H9 (cell line): ENCODE results near the gene SCUBE3. TPM values are rescaled to one million over a fixed set of nuclear protein-coding genes. Genes with fewer than 3 reads are reported as not detected.
A peak's percentile ranks its signal among the peaks of the same experiment; 100 is the strongest.

Experiments used
- DNase-seq: peaks from one replicate; pipeline ENCODE4 v3.0.0-alpha.2; 2017
- H2AFZ ChIP-seq: one replicate; pipeline ENCODE4 v1.6.1; 2013; ENCODE audit warnings: mild to moderate bottlenecking, low read length, control low read depth, moderate library complexity
- H2AK5ac ChIP-seq: 2 replicates; pipeline ENCODE4 v1.6.1; 2013; ENCODE audit warnings: low read length, control low read depth, mixed read lengths; ENCODE audit not compliant: insufficient read length
- H2BK120ac ChIP-seq: one replicate; pipeline ENCODE4 v1.6.1; 2013; ENCODE audit warnings: low read depth, mild to moderate bottlenecking, low read length, control low read depth, inconsistent platforms; ENCODE audit not compliant: poor library complexity, severe bottlenecking
- H2BK12ac ChIP-seq: 2 replicates; pipeline ENCODE4 v1.6.1; 2013; ENCODE audit warnings: low read length, control low read depth, mixed read lengths, low read depth; ENCODE audit not compliant: insufficient read length
- H2BK15ac ChIP-seq: 2 replicates; pipeline ENCODE4 v1.6.1; 2013; ENCODE audit warnings: low read depth, low read length, control low read depth
- H2BK20ac ChIP-seq: one replicate; pipeline ENCODE4 v1.6.1; 2013; ENCODE audit warnings: low read depth, mild to moderate bottlenecking, low read length, control low read depth, inconsistent platforms; ENCODE audit not compliant: poor library complexity, severe bottlenecking
- H2BK5ac ChIP-seq: 2 replicates; pipeline ENCODE4 v1.6.1; 2013; ENCODE audit warnings: low read length, control low read depth, mixed read lengths; ENCODE audit not compliant: insufficient read length
- H3K14ac ChIP-seq: 2 replicates; pipeline ENCODE4 v1.6.1; 2013; ENCODE audit warnings: low read length, control low read depth; ENCODE audit not compliant: insufficient read depth
- H3K18ac ChIP-seq: 2 replicates; pipeline ENCODE4 v1.6.1; 2013; ENCODE audit warnings: low read depth, mild to moderate bottlenecking, mixed read lengths, low read length, control low read depth; ENCODE audit not compliant: insufficient read length
- H3K23ac ChIP-seq: 2 replicates; pipeline ENCODE4 v1.6.1; 2013; ENCODE audit warnings: low read length, control low read depth, mixed read lengths, low read depth; ENCODE audit not compliant: insufficient read length
- H3K23me2 ChIP-seq: 2 replicates; pipeline ENCODE4 v1.6.1; 2013; ENCODE audit warnings: low read depth, mild to moderate bottlenecking, mixed read lengths, low read length, control low read depth; ENCODE audit not compliant: insufficient read length, poor library complexity, severe bottlenecking
- H3K27ac ChIP-seq: 2 replicates; pipeline ENCODE4 v1.5.1; 2013; ENCODE audit warnings: low read length, control low read depth, mixed read lengths, low read depth; ENCODE audit not compliant: insufficient read length
- H3K27me3 ChIP-seq: 2 replicates; pipeline ENCODE4 v1.6.1; 2013; ENCODE audit warnings: low read length, control low read depth, inconsistent platforms; ENCODE audit not compliant: insufficient read depth
- H3K4ac ChIP-seq: 2 replicates; pipeline ENCODE4 v1.6.1; 2013; ENCODE audit warnings: low read depth, mild to moderate bottlenecking, control low read depth, inconsistent platforms, low read length, moderate library complexity
- H3K4me1 ChIP-seq: 2 replicates; pipeline ENCODE4 v1.6.1; 2013; ENCODE audit warnings: low read length, control low read depth, inconsistent platforms; ENCODE audit not compliant: insufficient read depth
- H3K4me2 ChIP-seq: 2 replicates; pipeline ENCODE4 v1.6.1; 2013; ENCODE audit warnings: low read length, control low read depth, mixed read lengths; ENCODE audit not compliant: insufficient read length, insufficient read depth
- H3K56ac ChIP-seq: 2 replicates; pipeline ENCODE4 v1.6.1; 2013; ENCODE audit warnings: low read depth, mild to moderate bottlenecking, mixed read lengths, low read length, control low read depth; ENCODE audit not compliant: insufficient read length
- H3K79me1 ChIP-seq: 2 replicates; pipeline ENCODE4 v1.6.1; 2013; ENCODE audit warnings: low read depth, mild to moderate bottlenecking, moderate library complexity, low read length, control low read depth, inconsistent platforms; ENCODE audit not compliant: insufficient read depth, poor library complexity, severe bottlenecking
- H3K79me2 ChIP-seq: 2 replicates; pipeline ENCODE4 v1.6.1; 2013; ENCODE audit warnings: low read length, control low read depth, inconsistent platforms; ENCODE audit not compliant: insufficient read depth
- H3K9ac ChIP-seq: 2 replicates; pipeline ENCODE4 v1.6.1; 2013; ENCODE audit warnings: low read length, control low read depth, mixed read lengths; ENCODE audit not compliant: insufficient read length; ENCODE audit errors: extremely low read depth
- H3K9me3 ChIP-seq: one replicate; pipeline ENCODE4 v1.6.1; 2013; ENCODE audit warnings: low read depth, low read length, inconsistent platforms; ENCODE audit not compliant: control insufficient read depth
- H3T11ph ChIP-seq: one replicate; pipeline ENCODE4 v1.6.1; 2013; ENCODE audit warnings: mild to moderate bottlenecking, low read length, control low read depth, inconsistent platforms
- H4K20me1 ChIP-seq: one replicate; pipeline ENCODE4 v1.6.1; 2013; ENCODE audit not compliant: control insufficient read depth, insufficient read length, insufficient read depth
- H4K5ac ChIP-seq: 2 replicates; pipeline ENCODE4 v1.6.1; 2013; ENCODE audit warnings: low read depth, mild to moderate bottlenecking, mixed read lengths, low read length, control low read depth; ENCODE audit not compliant: insufficient read length
- H4K8ac ChIP-seq: replicated peaks from 2 replicates; pipeline ENCODE4 v1.6.1; 2013; ENCODE audit warnings: low read length, control low read depth, mixed read lengths, low read depth; ENCODE audit not compliant: insufficient read length
- H4K91ac ChIP-seq: 2 replicates; pipeline ENCODE4 v1.6.1; 2013; ENCODE audit warnings: low read depth, mild to moderate bottlenecking, moderate library complexity, mixed read lengths, low read length, control low read depth; ENCODE audit not compliant: insufficient read length
- H3K27ac Mint-ChIP-seq, 3 experiments: 2 replicates in 2 of 3; 3 replicates in 1 of 3; pipeline ENCODE4 v1.8.0; 2020 to 2021; ENCODE audit warnings: mixed read lengths in 3 of 3, mild to moderate bottlenecking in 1 of 3, moderate library complexity in 1 of 3
- H3K27me3 Mint-ChIP-seq: 2 replicates; pipeline ENCODE4 v1.8.0; 2021; ENCODE audit warnings: low read depth, mild to moderate bottlenecking, moderate library complexity, mixed read lengths
- H3K36me3 Mint-ChIP-seq, 3 experiments: 2 replicates in 2 of 3; 3 replicates in 1 of 3; pipeline ENCODE4 v1.8.0; 2020 to 2021; ENCODE audit warnings: low read depth in 3 of 3, mixed read lengths in 3 of 3; ENCODE audit not compliant: insufficient read depth in 1 of 3
- H3K4me1 Mint-ChIP-seq, 2 experiments: 2 replicates each; pipeline ENCODE4 v1.8.0; 2020; ENCODE audit warnings: mixed read lengths in 2 of 2
- H3K4me3 Mint-ChIP-seq, 2 experiments: 2 replicates in 1 of 2; 3 replicates in 1 of 2; pipeline ENCODE4 v1.8.0; 2020 to 2021; ENCODE audit warnings: mild to moderate bottlenecking in 2 of 2, mixed read lengths in 2 of 2, moderate library complexity in 1 of 2
- H3K9me3 Mint-ChIP-seq, 2 experiments: 2 replicates in 1 of 2; 3 replicates in 1 of 2; pipeline ENCODE4 v1.8.0; 2020; ENCODE audit warnings: mild to moderate bottlenecking in 2 of 2, mixed read lengths in 2 of 2, moderate library complexity in 1 of 2
- WGBS: extraction: QIAGEN DNeasy Blood & Tissue Kit; methylation state at CpG from one replicate; pipeline ENCODE4 v1.1.7; 2013; ENCODE audit warnings: missing lambda C conversion rate, low lambda C conversion rate, mixed read lengths; ENCODE audit not compliant: insufficient read length; ENCODE audit errors: extremely low coverage; 5-methylcytosine and 5-hydroxymethylcytosine counted together
- total RNA-seq: library from RNA; stranded (reverse); gene quantifications from 2 replicates; pipeline ENCODE4 v1.2.1, GENCODE V29; 2021
- TF ChIP-seq, protein P1 (sequence below): fragments of 200-600 bp; sonication (generic); conservative IDR thresholded peaks from 3 replicates; pipeline ENCODE4 v1.8.0; 2021; ENCODE audit warnings: antibody characterized with exemption, mild to moderate bottlenecking

SCUBE3 gene
- total RNA-seq, 1 experiment from 2014 or later, result 2.7 TPM

DNA sequence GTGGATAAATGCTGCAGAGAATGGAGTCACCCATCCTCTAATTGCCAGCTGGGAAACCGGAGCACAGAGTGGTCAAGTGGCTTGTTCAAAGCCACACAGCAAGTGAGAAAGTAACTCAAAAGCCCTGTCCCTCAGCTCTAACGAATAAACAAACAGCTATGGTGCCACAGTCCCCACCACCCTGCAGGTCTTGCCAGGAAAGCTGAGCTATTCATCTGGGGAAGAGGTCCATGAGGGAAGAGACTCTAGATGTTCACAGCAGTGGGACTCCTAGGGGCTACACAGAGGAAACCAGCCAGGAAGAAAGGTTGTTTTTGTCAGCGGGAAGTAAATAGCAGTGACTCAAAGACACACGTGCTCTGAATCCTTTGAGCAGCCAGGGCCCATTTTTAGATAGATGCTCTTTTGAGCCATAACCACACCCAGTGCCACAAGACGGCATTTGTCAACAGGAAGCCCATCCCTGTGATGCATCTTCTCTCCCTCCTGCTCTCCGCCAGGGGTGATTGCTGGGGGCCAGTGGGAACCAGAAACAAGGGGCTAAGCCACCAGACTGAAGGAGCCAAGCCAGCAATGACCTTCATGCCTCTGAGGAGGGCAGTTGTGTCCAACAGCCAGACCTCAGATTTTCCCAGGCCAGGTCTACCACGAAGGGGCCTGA is 40.2 kb upstream of the SCUBE3 start:
- Histone ChIP-seq H3K4ac (no peak overlapping the region), H4K20me1 (no peaks in the 10 kb centered on the region), H2BK12ac (no peak overlapping the region), H3K18ac (no peak overlapping the region), H3K4me1 (no peaks in the 10 kb centered on the region; the same call in 1 of the 2 replicates), H3K79me2 (no peaks in the 10 kb centered on the region), H4K91ac (no peak overlapping the region), H3K23ac (no peak overlapping the region), H3K9me3 (no peaks in the 10 kb centered on the region), H3K56ac (no peak overlapping the region), H3K9ac (no peak overlapping the region), H3K14ac (no peak overlapping the region), H2AFZ (no peak overlapping the region), H3K27ac (no peak overlapping the region), H2BK120ac (no peak overlapping the region), H2BK15ac (no peak overlapping the region), H3K23me2 (no peaks in the 10 kb centered on the region), H3K27me3 (no peaks in the 10 kb centered on the region), H3T11ph (no peak overlapping the region), H3K4me2 (no peak overlapping the region), H2AK5ac (no peak overlapping the region), H2BK5ac (no peak overlapping the region), H3K79me1 (no peaks in the 10 kb centered on the region), H4K8ac (no peak overlapping the region), H2BK20ac (no peak overlapping the region), H4K5ac (no peak overlapping the region)
- no CpG with 5 or more reads among the region's 7 CpGs for WGBS
- Mint-ChIP-seq H3K27me3 (peaks cover 20% of the 10 kb centered on the region), H3K4me3 (no peak overlapping the region), H3K27ac (no peak overlapping the region), H3K36me3 (peaks cover 0 to 6% (median 5%) of the 10 kb centered on the region in 3 experiments; a peak in 3 of 7 replicates), H3K4me1 (peaks cover 11 to 12% of the 10 kb centered on the region in 2 experiments), H3K9me3 (peaks cover 5% of the 10 kb centered on the region in 2 experiments; a peak in 4 of 5 replicates)
- peak; percentile 22 for DNase-seq
- TF ChIP-seq, protein P1, sequence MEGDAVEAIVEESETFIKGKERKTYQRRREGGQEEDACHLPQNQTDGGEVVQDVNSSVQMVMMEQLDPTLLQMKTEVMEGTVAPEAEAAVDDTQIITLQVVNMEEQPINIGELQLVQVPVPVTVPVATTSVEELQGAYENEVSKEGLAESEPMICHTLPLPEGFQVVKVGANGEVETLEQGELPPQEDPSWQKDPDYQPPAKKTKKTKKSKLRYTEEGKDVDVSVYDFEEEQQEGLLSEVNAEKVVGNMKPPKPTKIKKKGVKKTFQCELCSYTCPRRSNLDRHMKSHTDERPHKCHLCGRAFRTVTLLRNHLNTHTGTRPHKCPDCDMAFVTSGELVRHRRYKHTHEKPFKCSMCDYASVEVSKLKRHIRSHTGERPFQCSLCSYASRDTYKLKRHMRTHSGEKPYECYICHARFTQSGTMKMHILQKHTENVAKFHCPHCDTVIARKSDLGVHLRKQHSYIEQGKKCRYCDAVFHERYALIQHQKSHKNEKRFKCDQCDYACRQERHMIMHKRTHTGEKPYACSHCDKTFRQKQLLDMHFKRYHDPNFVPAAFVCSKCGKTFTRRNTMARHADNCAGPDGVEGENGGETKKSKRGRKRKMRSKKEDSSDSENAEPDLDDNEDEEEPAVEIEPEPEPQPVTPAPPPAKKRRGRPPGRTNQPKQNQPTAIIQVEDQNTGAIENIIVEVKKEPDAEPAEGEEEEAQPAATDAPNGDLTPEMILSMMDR, result no peak
